Superior temporal gyrus (tissue), 1 donor: ENCODE results near the gene IGDCC3.

Experiments used
- DNase-seq: peaks from one replicate; pipeline ENCODE4 v3.0.0-alpha.2; 2016; ENCODE audit errors: extremely low spot score

IGDCC3 gene

GRCh38 chr15:65388306-65389080 is 10.7 kb upstream of the IGDCC3 start:
- no peak for DNase-seq

- no peak for DNase-seq
Measured at GRCh38 chr15:65386886-65387285, 9.1 kb upstream of the IGDCC3 start.

DNA sequence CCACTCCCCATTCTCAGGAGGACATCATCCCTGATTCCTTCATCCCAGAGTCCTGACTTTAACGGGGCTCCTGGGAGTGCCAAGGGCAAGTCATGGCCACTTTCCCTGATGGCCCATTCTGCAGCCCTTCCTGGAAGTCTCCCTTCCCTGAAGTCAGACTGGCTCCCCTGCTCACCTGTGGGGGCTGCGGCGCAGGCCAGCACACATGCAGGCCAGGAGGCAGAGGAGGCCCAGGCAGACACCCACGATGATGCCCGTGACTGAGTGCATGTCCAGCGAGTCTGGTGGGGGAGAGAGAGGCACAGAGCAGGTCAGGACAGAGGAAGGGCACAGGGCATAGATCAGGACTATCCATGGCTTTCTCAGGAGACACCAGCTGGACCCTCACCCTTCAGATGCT is 8.6 kb upstream of the IGDCC3 start:
- no peak for DNase-seq

DNA sequence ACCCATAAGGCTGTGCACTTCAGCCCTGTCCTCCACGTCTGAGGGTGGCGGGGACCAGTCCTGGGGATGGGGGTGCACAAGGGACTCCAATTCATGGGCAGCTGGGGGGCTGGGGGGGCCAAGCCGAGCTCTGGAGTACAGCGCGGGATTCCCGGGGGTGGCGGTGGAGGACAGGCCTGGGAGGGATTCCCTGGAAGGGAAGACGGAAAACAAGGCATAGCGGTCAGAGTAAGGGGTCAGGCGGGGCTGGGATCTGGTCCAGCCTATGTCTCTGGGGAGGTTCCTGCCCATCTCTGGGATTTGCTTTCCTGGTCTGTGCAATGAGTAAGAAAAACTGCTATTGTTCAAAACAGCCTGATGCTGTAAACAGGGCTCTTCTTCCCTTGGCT is 8.1 kb upstream of the IGDCC3 start:
- DNase-seq, result no peak

GRCh38 chr15:65384895-65385869 is 7.4 kb upstream of the IGDCC3 start:
- DNase-seq, result peak; percentile 96

DNA sequence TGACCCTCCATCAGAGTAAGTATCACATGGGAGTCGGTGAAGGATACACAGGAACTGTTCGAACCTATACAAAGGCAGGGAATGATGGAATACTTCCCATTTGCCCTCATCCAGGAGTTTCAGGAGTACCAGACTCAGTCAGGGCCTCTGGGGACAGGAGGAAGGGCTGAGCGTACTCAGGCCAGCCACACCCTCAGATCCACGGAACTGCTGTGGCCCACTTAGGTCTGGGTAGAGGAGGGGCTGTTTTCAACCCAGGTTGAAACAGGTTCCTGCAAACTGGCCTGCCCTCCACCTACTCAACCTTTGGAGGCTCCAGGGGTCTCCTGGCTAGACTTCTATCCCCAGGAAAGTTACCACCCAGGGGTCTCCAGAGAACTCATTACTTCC is 6.7 kb upstream of the IGDCC3 start:
- DNase-seq, result no peak

DNA sequence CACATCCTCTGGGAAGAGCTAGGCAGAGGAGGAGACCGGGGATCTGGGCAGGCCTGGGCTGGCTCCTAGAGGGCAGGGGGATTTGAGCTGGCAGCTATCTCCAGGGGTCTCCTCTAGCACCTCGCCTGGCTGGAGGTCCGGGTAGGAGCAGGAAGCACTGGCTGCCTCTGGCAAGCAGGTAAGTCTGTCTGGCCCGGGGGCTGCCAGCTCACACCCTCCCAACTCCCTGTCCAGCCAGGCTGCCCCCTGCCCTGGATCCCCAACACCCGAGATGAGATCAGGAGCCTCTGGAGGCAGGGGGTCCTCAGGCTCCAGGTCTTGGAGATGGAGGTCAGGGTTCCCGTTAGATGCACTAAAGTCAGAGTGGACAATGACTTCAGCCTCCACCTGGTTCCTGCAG is 6.2 kb upstream of the IGDCC3 start:
- no peak for DNase-seq

GRCh38 chr15:65383456-65383855 is 5.7 kb upstream of the IGDCC3 start:
- no peak for DNase-seq

GRCh38 chr15:65382921-65383320 is 5.1 kb upstream of the IGDCC3 start:
- no peak for DNase-seq

- no peak for DNase-seq
Measured at GRCh38 chr15:65382146-65382491, 4.3 kb upstream of the IGDCC3 start.

DNA sequence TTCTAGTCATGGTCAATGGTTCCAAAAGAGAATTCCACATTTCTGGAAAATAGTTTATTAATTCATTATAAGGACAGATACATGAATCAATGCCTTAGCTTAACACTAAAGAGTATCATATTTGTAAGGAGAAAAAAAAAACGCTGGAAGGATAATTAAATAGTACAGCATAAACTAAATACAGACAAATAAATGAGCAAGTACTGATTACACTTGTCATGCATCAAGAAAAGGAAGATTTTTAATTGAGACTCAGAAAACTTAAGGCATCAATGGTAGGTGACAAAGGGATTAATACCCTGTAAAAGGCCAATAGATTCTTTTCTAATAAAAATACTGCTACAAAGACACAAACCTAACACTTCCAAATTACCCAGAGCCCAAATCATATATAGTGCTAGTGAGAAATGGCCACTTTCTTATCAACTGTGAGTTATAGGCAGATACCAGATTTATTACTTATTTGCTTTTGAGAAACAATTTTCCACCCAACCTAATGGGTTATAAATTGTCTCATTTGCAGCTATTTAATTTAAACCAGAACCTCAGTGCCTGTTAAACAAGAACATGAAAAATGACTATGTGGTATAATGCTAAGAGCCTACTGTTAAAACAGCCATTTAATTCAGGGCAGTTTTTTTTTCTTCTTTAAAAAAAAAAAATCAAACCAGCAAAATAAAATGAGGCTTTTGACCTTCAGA is 3.8 kb upstream of the IGDCC3 start:
- DNase-seq, result no peak

- no peak for DNase-seq
Measured at GRCh38 chr15:65379986-65380385, 2.2 kb upstream of the IGDCC3 start.

DNA sequence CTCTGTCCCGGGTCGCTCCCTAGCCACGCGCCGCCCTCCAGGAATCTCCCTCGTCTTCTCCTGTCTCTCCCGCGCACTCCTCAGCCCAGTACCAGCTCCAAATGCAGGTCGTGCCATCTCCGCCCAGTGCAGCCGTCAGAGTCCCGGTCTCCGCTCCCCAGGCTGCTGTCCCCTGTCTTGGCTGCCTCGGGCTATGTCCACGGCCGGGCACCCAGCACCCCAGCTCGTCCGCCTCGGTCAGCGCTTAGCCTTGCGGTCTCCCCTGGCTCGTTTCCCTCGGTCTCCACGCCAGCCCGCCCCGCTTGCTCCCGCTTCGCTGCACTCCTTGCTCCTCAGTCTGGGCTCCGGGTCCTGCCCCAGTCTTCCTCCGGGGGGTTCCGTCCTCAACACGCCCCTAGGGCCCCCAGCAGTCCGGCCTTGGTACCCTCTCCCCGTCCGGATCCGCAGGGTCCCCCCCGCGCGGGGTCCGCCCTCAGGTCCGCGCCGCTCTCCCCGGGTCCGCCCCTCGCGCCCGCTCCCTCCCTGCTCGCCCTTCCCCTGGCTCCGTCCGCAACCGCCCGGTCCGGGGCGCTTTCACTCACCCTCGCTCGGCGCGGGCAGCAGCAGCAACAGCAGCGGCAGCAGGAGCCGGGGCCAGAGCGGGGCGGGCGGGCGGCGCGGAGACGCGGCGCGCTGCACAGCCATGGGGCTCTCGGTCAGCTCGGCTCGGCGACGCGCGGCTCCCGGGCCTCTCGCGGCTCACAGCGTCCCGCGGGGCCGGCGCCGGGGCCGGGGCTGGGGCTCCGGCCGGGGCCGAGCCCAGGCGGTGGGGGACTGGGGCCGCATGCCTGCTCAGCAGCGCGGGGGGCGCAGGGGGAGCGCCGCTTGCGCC is 462 bp downstream of the IGDCC3 start:
- DNase-seq, result no peak

- DNase-seq, result no peak
Measured at GRCh38 chr15:65376767-65377104, 1.1 kb downstream of the IGDCC3 start.

DNA sequence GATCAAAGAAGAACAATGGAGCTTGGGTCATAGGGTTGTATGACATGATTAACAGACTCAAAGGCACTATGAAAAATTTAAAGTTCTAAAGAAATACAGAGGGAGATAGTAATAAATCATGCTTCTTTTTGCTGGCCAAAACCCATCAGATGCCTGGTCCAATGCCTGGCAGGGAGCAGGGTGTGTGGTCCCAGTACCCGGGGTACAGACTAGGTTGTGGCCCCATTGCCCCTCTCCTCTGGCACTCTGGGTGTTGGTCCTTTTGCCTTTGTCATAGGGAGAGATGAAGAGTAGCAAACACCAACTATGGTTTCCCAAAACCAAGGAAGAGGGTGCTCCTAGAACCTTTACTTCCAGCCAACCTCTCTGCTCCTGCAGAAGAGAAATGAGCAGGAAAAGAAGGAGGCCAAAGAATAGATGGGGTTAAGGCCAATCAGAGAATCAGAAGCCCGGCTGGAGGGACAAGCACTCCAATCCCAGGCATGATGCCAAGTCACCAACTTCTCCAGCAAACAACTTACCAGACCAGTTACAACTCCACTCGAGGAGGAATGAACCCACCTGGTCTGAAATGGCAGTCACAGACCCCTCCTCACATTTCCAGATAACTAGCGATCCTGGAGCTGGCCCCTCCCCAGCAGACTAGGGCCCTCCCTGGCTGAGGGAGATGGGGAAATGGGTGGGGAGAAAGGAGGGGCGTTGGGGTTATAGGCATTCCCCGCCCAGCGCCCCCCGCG is 1.8 kb downstream of the IGDCC3 start:
- DNase-seq, result no peak

DNA sequence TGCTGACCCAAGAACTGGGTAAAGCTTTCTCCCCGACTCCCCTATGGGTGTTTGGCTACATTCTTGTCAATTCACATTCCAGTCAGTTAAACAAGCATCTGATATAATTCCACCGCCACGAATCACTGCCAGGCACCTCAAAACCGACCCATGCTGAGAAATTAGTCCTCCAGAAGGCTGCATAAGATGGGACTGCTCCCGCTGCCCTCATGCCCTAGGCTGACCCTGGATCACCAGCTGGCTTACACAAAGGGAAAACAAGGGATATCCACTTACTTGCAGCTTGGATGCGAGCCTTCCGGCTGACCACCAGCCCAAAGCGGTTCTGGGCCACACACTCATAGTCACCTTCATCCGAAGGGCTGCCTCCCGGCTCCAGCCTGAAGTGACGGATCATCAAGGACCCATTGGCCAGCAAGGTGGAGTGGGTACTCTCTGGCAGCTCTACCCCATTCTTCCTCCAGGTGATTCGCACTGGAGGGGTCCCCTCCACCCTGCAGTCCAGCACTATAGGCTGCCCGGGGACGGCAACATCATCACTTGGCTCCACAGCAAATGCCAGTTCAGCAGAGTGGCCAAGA is 2.9 kb downstream of the IGDCC3 start:
- DNase-seq, result no peak

DNA sequence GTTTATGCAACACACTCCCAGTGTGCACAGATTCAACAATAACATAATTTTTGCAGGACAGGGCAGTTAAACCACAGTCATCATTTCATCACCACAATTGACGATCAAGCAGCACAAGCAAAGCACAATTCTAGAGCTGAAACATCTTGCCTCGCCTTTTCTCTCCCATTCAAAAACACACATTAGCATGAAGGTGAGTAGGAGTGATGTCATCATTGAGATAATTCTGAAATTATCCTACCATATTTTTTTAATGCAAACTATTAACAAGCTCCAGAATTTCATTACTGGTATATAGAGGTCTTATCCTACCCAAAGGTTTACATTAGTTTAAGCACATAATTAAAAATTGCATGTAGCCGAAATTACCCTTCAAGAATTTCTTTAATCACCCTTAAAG is 3.5 kb downstream of the IGDCC3 start:
- no peak for DNase-seq

GRCh38 chr15:65373163-65373651 is 4.6 kb downstream of the IGDCC3 start:
- no peak for DNase-seq

DNA sequence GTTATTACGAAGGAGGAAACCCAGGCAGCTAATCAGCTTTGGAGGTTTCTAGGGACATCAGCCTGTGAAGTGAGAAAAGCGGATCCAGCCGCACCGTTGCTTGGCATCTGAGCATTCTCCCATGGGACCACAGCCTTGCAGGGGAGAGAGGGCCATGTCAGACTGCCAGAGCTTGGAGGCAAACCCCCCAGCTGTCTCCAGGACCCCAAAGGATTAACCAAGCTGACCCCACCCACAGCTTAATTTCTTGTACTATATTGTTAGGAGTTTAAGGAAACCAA is 5.1 kb downstream of the IGDCC3 start:
- no peak for DNase-seq

DNA sequence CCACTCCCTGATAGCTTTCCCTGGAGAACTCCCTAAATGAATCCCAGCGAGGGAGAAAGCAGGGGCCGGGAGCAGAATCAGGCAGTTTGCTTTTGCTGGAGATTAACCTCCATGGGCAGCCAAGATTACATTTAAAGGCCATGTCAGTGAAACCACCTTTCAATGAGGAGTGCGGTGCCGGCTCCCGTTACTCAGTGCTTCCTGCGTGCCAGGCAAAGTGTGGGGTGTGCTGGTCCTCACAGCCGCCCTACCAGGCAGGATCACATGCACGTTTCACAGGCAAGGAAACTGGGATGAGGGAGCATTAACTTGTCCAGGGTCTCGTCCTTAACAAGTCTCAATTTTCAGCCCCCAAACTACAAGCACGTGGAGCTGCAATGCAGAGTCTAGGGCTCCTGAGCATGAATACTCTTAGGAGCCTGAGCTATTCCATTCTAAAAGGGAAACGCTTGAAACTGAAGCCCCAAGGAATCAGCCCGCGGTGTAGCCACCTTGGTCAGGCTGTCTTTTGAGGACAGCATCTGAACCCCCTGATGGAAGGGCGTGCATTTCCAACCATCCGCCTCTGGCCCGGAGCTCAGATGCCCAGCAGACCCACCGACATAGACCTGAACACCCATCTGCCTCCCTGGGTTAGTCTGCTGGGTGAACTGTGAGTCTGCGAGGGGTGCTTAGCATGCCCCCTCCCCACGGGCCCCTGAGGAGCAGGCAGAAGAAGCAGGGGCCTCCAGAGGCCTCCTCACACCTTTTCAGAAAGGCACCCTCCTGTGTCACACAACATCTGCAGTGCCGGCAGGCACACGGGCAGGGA is 5.6 kb downstream of the IGDCC3 start:
- no peak for DNase-seq
